Stimulated activated CD8-positive, alpha-beta memory T cell treated with anti-CD3 and anti-CD28 coated beads, Interleukin-2, amount 100 ng/mL, for 1 hour (primary cell): ENCODE measurements around the gene ABTB1.

Experiments used
- DNase-seq, 2 donors: peaks; one replicate each; pipeline ENCODE4 v3.0.0-alpha.2; 2020; ENCODE audit warnings: low read depth in 2 of 2

Gene ABTB1

GRCh38 chr3:127719369-127719768, 46.6 kb downstream of the ABTB1 start:
- no peak for DNase-seq

- no peak for DNase-seq
Observed at GRCh38 chr3:127720161-127720823, 47.5 kb downstream of the ABTB1 start.

GRCh38 chr3:127720985-127721935, 48.5 kb downstream of the ABTB1 start:
- DNase-seq: no peak

GRCh38 chr3:127722091-127722784, 49.5 kb downstream of the ABTB1 start:
- no peak for DNase-seq

GRCh38 chr3:127723011-127723567, 50.3 kb downstream of the ABTB1 start:
- no peak for DNase-seq

- DNase-seq: no peak
Observed at GRCh38 chr3:127726894-127727293, 54.1 kb downstream of the ABTB1 start.

- DNase-seq: no peak
Observed at GRCh38 chr3:127728417-127729015, 55.8 kb downstream of the ABTB1 start.

- DNase-seq: no peak
Observed at GRCh38 chr3:127729556-127730056, 56.9 kb downstream of the ABTB1 start.

GRCh38 chr3:127730171-127730570, 57.4 kb downstream of the ABTB1 start:
- DNase-seq: no peak
